Mucosa of stomach (tissue), 1 donor: ENCODE data around the gene PSMA7.

Experiments
- H3K27me3 ChIP-seq: one replicate; pipeline ENCODE4 v1.7.0; 2013; ENCODE audit warnings: mild to moderate bottlenecking, low read length; ENCODE audit not compliant: control insufficient read depth, insufficient read depth
- H3K36me3 ChIP-seq: one replicate; pipeline ENCODE4 v1.7.0; 2013; ENCODE audit warnings: low read length; ENCODE audit not compliant: control insufficient read depth, insufficient read depth
- H3K4me1 ChIP-seq: one replicate; pipeline ENCODE4 v1.7.0; 2013; ENCODE audit warnings: mild to moderate bottlenecking, low read length; ENCODE audit not compliant: control insufficient read depth, insufficient read depth
- H3K4me3 ChIP-seq: one replicate; pipeline ENCODE4 v1.7.0; 2013; ENCODE audit warnings: low read length
- H3K9ac ChIP-seq: one replicate; pipeline ENCODE4 v1.7.0; 2013; ENCODE audit warnings: mild to moderate bottlenecking, low read length, moderate library complexity
- H3K9me3 ChIP-seq: one replicate; pipeline ENCODE4 v1.7.0; 2013; ENCODE audit warnings: mild to moderate bottlenecking, low read length, moderate library complexity; ENCODE audit not compliant: control insufficient read depth
- donor health status: Pancreatic carcinoma.

The PSMA7 gene

GRCh38 chr20:62158541-62158940 is 15.3 kb upstream of the PSMA7 start:
- Histone ChIP-seq H3K9ac (no peak overlapping the region), H3K27me3 (no peaks in the 10 kb centered on the region), H3K4me3 (no peak overlapping the region), H3K4me1 (peaks cover 3% of the 10 kb centered on the region), H3K9me3 (no peaks in the 10 kb centered on the region), H3K36me3 (no peaks in the 10 kb centered on the region)

GRCh38 chr20:62158088-62158400 is 14.8 kb upstream of the PSMA7 start:
- Histone ChIP-seq H3K9me3 (no peaks in the 10 kb centered on the region), H3K4me3 (no peak overlapping the region), H3K4me1 (peaks cover 3% of the 10 kb centered on the region), H3K36me3 (no peaks in the 10 kb centered on the region), H3K9ac (no peak overlapping the region), H3K27me3 (no peaks in the 10 kb centered on the region)

DNA sequence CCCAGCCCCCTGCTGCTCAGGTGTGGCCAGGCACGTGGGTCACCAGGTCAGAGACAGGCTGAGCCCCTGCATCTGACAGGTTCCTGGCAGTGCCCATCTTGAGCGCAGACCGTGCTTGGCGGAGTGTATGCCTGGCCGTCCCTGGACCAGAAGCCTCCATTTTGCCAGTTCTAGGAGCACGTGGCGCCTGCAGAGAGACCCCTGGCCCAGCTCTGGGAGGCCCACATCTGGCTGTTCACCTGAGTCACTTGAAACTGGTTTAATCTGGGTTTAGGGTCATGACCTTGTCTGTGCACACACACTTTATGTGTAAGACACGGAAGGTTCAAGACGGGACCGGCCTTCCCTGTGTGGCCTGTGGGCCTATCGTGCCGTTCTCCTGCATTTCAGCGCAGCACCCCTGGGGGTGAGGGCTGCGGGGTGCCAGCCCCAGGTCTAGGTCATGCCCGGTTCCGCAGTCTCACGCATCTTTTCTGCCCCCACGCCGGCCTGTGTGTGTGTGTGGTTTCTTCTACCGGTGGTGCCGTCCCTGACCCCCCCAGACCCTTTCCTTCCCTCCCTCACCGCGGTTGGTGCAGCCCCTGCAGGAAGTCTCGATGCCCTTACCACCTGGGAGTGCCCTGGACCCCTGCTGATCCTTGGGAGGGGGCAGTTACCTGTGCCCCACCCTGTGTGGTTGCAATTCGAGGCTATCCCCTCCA is 14.3 kb upstream of the PSMA7 start:
- Histone ChIP-seq H3K9ac (no peak overlapping the region), H3K4me1 (peaks cover 3% of the 10 kb centered on the region), H3K9me3 (no peaks in the 10 kb centered on the region), H3K4me3 (no peak overlapping the region), H3K27me3 (no peaks in the 10 kb centered on the region), H3K36me3 (no peaks in the 10 kb centered on the region)

- H3K9ac ChIP-seq, result no peak overlapping the region
- H3K36me3 ChIP-seq, result no peaks in the 10 kb centered on the region
- H3K4me1 ChIP-seq, result peaks cover 3% of the 10 kb centered on the region
Measured at GRCh38 chr20:62156592-62157386, 13.6 kb upstream of the PSMA7 start.

DNA sequence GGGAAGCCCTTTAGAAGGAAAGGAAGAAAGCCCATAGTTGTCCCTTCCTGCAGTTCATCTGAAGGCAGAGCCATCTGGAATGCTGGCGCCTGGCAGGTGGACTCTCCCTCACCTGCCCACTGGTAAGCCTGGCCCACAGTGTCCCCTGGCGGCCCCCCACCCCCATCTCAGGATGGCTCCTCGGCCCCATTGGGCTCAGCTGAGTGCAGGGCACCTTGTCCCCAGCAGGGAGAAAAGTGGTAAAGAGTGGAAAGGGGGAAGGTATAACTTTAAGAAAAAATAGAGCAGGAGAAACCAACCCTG is 13.0 kb upstream of the PSMA7 start:
- no peaks in the 10 kb centered on the region for H3K36me3 ChIP-seq
- H3K9ac ChIP-seq, result no peak overlapping the region
- no peaks in the 10 kb centered on the region for H3K27me3 ChIP-seq
- H3K9me3 ChIP-seq, result no peaks in the 10 kb centered on the region
- H3K4me1 ChIP-seq, result peaks cover 3% of the 10 kb centered on the region
- H3K4me3 ChIP-seq, result no peak overlapping the region

More at GRCh38 chr20:62156592-62157386, 13.6 kb upstream of the PSMA7 start:
- H3K4me3 ChIP-seq, result no peak overlapping the region
- no peaks in the 10 kb centered on the region for H3K9me3 ChIP-seq
- H3K27me3 ChIP-seq, result no peaks in the 10 kb centered on the region

GRCh38 chr20:62155428-62156253 is 12.4 kb upstream of the PSMA7 start:
- H3K4me3 ChIP-seq, result no peak overlapping the region
- no peaks in the 10 kb centered on the region for H3K36me3 ChIP-seq
- peaks cover 3% of the 10 kb centered on the region for H3K4me1 ChIP-seq
- no peaks in the 10 kb centered on the region for H3K9me3 ChIP-seq
- H3K9ac ChIP-seq, result no peak overlapping the region
- no peaks in the 10 kb centered on the region for H3K27me3 ChIP-seq

- Histone ChIP-seq H3K4me3 (no peak overlapping the region), H3K36me3 (no peaks in the 10 kb centered on the region), H3K27me3 (no peaks in the 10 kb centered on the region), H3K9me3 (no peaks in the 10 kb centered on the region), H3K9ac (no peak overlapping the region), H3K4me1 (no peaks in the 10 kb centered on the region)
Measured at GRCh38 chr20:62151835-62152364, 8.7 kb upstream of the PSMA7 start.

GRCh38 chr20:62151225-62151624 is 8.0 kb upstream of the PSMA7 start:
- H3K27me3 ChIP-seq, result no peaks in the 10 kb centered on the region
- no peaks in the 10 kb centered on the region for H3K4me1 ChIP-seq
- H3K36me3 ChIP-seq, result no peaks in the 10 kb centered on the region
- no peak overlapping the region for H3K9ac ChIP-seq
- no peak overlapping the region for H3K4me3 ChIP-seq
- H3K9me3 ChIP-seq, result no peaks in the 10 kb centered on the region

GRCh38 chr20:62150310-62150575 is 7.0 kb upstream of the PSMA7 start:
- Histone ChIP-seq H3K4me3 (no peak overlapping the region), H3K9ac (no peak overlapping the region), H3K36me3 (no peaks in the 10 kb centered on the region), H3K4me1 (no peaks in the 10 kb centered on the region), H3K27me3 (no peaks in the 10 kb centered on the region), H3K9me3 (no peaks in the 10 kb centered on the region)

GRCh38 chr20:62149532-62150309 is 6.5 kb upstream of the PSMA7 start:
- Histone ChIP-seq H3K9me3 (no peaks in the 10 kb centered on the region), H3K36me3 (no peaks in the 10 kb centered on the region), H3K4me1 (peaks cover 5% of the 10 kb centered on the region), H3K27me3 (no peaks in the 10 kb centered on the region), H3K9ac (no peak overlapping the region), H3K4me3 (no peak overlapping the region)

DNA sequence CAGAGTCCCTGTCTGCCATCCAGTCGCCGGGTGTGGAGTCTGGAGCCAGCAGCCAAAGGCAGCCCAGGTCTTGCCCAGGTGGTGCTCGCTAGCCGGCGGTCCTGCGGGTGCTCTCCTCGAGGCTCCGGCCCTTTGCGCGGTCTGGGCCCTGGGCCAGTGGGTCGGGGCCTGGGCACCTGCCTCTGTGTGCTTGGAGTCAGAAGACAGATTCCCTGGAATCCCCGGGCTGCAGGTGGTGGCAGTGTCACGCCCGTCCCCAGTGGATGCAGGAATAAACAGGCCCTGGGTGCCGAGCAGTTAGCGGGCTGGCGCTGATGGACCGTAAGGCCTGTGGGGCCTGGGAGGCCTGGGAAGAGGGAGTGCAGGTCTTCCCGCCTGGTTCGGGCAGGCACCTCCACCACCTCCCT is 5.7 kb upstream of the PSMA7 start:
- H3K4me3 ChIP-seq, result no peak overlapping the region
- peaks cover 7% of the 10 kb centered on the region for H3K4me1 ChIP-seq
- no peak overlapping the region for H3K9ac ChIP-seq

More for the DNA sequence above, 5.7 kb upstream of the PSMA7 start:
- H3K27me3 ChIP-seq, result no peaks in the 10 kb centered on the region
- no peaks in the 10 kb centered on the region for H3K9me3 ChIP-seq
- no peaks in the 10 kb centered on the region for H3K36me3 ChIP-seq
